Caco-2 (cell line): ENCODE results near the gene CEBPG. TPM values are rescaled to one million over a fixed set of nuclear protein-coding genes. Genes with fewer than 3 reads are reported as not detected.

Experiments
- BruUV-seq: library from RNA; stranded (reverse); fragments of 400-500 nt; replicated peaks from 2 replicates; lab custom pipeline; 2021; lab: Mats Ljungman, UMichigan
- CTCF ChIA-PET: fragments of 300-600 bp; sonication (Branson Sonifier 250); formaldehyde crosslinking; loops from one replicate; lab custom pipeline; 2022; ENCODE audit warnings: antibody characterized with exemption; lab: Charles Lee
- POLR2A ChIA-PET: fragments of 300-600 bp; sonication (Branson Sonifier 250); formaldehyde crosslinking; loops from one replicate; lab custom pipeline; 2022; ENCODE audit warnings: antibody characterized with exemption; lab: Charles Lee
- DNase-seq, 2 experiments: peaks; one replicate each; pipeline versions ENCODE4 v3.0.0 to v3.0.0-alpha.2; 2020 to 2022
- H3K27me3 ChIP-seq: replicated peaks from 2 replicates; pipeline ENCODE4 v1.6.0; 2011; ENCODE audit warnings: low read length; ENCODE audit not compliant: control insufficient read depth, insufficient read depth
- H3K36me3 ChIP-seq: 2 replicates; pipeline ENCODE4 v1.5.1; 2011; ENCODE audit warnings: low read length; ENCODE audit not compliant: control insufficient read depth, insufficient read depth
- H3K4me1 ChIP-seq: fragments of 250-450 bp; sonication (Bioruptor Pico); 2 replicates; pipeline ENCODE4 v1.5.1; 2020; ENCODE audit warnings: mild to moderate bottlenecking
- H3K4me3 ChIP-seq: 2 replicates; pipeline ENCODE4 v1.5.1; 2011; ENCODE audit warnings: low read depth, mild to moderate bottlenecking, control low read depth, low read length
- H3K9me3 ChIP-seq: fragments of 250-450 bp; sonication (Bioruptor Pico); 2 replicates; pipeline ENCODE4 v1.5.1; 2020; ENCODE audit warnings: mild to moderate bottlenecking, moderate library complexity
- H3K27ac Mint-ChIP-seq: one replicate; pipeline ENCODE4 v1.8.0; 2022; ENCODE audit warnings: mixed read lengths; ENCODE audit not compliant: unreplicated experiment
- H3K27me3 Mint-ChIP-seq: one replicate; pipeline ENCODE4 v1.8.0; 2022; ENCODE audit warnings: mixed read lengths; ENCODE audit not compliant: insufficient read depth, unreplicated experiment
- H3K36me3 Mint-ChIP-seq: one replicate; pipeline ENCODE4 v1.8.0; 2022; ENCODE audit warnings: mild to moderate bottlenecking, mixed read lengths; ENCODE audit not compliant: insufficient read depth, unreplicated experiment
- H3K4me1 Mint-ChIP-seq: one replicate; pipeline ENCODE4 v1.8.0; 2022; ENCODE audit warnings: low read depth, mixed read lengths; ENCODE audit not compliant: unreplicated experiment
- H3K4me3 Mint-ChIP-seq: one replicate; pipeline ENCODE4 v1.8.0; 2022; ENCODE audit warnings: mild to moderate bottlenecking, moderate library complexity, mixed read lengths; ENCODE audit not compliant: unreplicated experiment
- H3K9me3 Mint-ChIP-seq: one replicate; pipeline ENCODE4 v1.8.0; 2022; ENCODE audit warnings: mixed read lengths; ENCODE audit not compliant: unreplicated experiment
- intact Hi-C: fragments of 100-400 bp; cut with micrococcal nuclease; formaldehyde crosslinking; loops from one replicate; pipeline ENCODE4 v1.10.0; 2022; ENCODE audit not compliant: unreplicated experiment
- total RNA-seq: library from RNA; stranded (reverse); gene quantifications from 2 replicates; pipeline ENCODE4 v1.2.3, GENCODE V29; 2022
- TF ChIP-seq, protein P1 (sequence below), 2 experiments: fragments of 200-600 bp in 1 of 2; IDR thresholded peaks; 1 replicate in 1 of 2; 2 replicates in 1 of 2; pipeline versions ENCODE4 v1.5.1 to v1.8.0; 2011 to 2022; ENCODE audit warnings: antibody characterized with exemption in 1 of 2, control low read depth in 1 of 2, inconsistent platforms in 1 of 2, low read depth in 1 of 2, low read length in 1 of 2, mild to moderate bottlenecking in 1 of 2, moderate library complexity in 1 of 2; ENCODE audit not compliant: insufficient read depth in 1 of 2, severe bottlenecking in 1 of 2, unreplicated experiment in 1 of 2

Gene CEBPG
- total RNA-seq, 1 experiment from 2014 or later: 79.4 TPM

DNA sequence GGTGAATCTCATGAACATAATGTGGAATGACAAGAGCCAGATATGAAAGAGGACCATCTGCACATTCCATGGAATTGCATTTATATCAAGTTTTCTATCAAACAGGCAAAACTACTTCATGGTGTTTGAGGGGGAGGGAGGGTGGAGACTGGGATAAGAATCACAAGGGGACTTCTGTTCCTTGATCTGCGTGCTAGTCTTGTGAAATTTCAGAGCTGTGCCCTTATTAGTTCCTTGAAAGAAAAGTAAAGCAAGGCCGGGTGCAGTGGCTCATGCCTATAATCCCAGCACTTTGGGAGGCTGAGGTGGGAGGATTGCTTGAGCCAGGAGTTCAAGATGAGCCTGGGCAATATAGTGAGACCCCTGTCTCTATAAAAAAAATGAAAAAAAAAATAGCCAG, 30.2 kb upstream of the CEBPG start:
- H3K9me3 ChIP-seq: no peaks in the 10 kb centered on the region
- intact Hi-C loops: no loop called here
- H3K36me3 Mint-ChIP-seq: no peaks in the 10 kb centered on the region
- BruUV-seq: no TSS peak
- H3K4me3 ChIP-seq: no peak overlapping the region
- TF ChIP-seq, protein P1, sequence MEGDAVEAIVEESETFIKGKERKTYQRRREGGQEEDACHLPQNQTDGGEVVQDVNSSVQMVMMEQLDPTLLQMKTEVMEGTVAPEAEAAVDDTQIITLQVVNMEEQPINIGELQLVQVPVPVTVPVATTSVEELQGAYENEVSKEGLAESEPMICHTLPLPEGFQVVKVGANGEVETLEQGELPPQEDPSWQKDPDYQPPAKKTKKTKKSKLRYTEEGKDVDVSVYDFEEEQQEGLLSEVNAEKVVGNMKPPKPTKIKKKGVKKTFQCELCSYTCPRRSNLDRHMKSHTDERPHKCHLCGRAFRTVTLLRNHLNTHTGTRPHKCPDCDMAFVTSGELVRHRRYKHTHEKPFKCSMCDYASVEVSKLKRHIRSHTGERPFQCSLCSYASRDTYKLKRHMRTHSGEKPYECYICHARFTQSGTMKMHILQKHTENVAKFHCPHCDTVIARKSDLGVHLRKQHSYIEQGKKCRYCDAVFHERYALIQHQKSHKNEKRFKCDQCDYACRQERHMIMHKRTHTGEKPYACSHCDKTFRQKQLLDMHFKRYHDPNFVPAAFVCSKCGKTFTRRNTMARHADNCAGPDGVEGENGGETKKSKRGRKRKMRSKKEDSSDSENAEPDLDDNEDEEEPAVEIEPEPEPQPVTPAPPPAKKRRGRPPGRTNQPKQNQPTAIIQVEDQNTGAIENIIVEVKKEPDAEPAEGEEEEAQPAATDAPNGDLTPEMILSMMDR (IDR thresholded peaks at IDR 0.05; ENCODE audit: insufficient read depth in 1 of 2, low read depth in 1 of 2, low read length in 1 of 2, severe bottlenecking in 1 of 2, unreplicated experiment in 1 of 2): no peak
- no peaks in the 10 kb centered on the region for H3K27me3 Mint-ChIP-seq
- no peaks in the 10 kb centered on the region for H3K9me3 Mint-ChIP-seq
- no peak overlapping the region for H3K27ac Mint-ChIP-seq
- no peaks in the 10 kb centered on the region for H3K36me3 ChIP-seq
- POLR2A ChIA-PET: no interaction called here
- no peaks in the 10 kb centered on the region for H3K27me3 ChIP-seq
- CTCF ChIA-PET: interaction anchor here (0.6 kb wide), 1 partner anchor 66 kb away, joined by 3 read pairs; no protein-coding TSS in a partner anchor
- peaks cover 6% of the 10 kb centered on the region for H3K4me1 Mint-ChIP-seq
- no peaks in the 10 kb centered on the region for H3K4me1 ChIP-seq
- no peak for DNase-seq
- H3K4me3 Mint-ChIP-seq: no peak overlapping the region

GRCh38 chr19:33343859-33344572, 29.5 kb upstream of the CEBPG start:
- H3K4me1 ChIP-seq: no peaks in the 10 kb centered on the region
- H3K27me3 ChIP-seq: no peaks in the 10 kb centered on the region
- no TSS peak for BruUV-seq
- POLR2A ChIA-PET: no interaction called here
- TF ChIP-seq, protein P1 (IDR thresholded peaks at IDR 0.05; ENCODE audit: insufficient read depth in 1 of 2, low read depth in 1 of 2, low read length in 1 of 2, severe bottlenecking in 1 of 2, unreplicated experiment in 1 of 2): no peak
- CTCF ChIA-PET: interaction anchor here (0.6 to 0.7 kb wide), 3 partner anchors 10 to 604 kb away, joined by 3 read pairs; no protein-coding TSS in a partner anchor
- Mint-ChIP-seq H3K4me3 (no peak overlapping the region), H3K9me3 (no peaks in the 10 kb centered on the region), H3K27ac (no peak overlapping the region), H3K36me3 (no peaks in the 10 kb centered on the region), H3K4me1 (peaks cover 5% of the 10 kb centered on the region), H3K27me3 (no peaks in the 10 kb centered on the region)
- no peak for DNase-seq
- H3K9me3 ChIP-seq: no peaks in the 10 kb centered on the region
- H3K4me3 ChIP-seq: no peak overlapping the region
- H3K36me3 ChIP-seq: no peaks in the 10 kb centered on the region
- intact Hi-C loops: no loop called here

DNA sequence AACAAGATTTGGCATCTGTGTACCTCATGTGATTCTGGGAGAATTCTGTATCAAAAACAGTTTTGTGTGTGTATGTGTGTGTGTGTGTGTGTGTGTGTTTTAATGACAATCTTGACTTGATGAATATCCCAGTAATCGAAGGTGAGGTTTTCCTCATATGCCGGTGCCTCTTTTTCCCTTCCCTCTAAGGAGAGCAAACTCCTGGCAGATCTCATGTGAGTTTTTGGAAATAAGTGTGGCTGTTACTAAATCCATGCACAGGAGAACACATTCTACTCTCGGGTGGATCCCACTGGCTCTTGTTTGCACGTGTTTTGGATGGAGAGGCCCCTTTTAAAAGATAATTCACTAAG, 29.0 kb upstream of the CEBPG start:
- no peaks in the 10 kb centered on the region for H3K27me3 Mint-ChIP-seq
- CTCF ChIA-PET: interaction anchor here (0.6 to 0.7 kb wide), 2 partner anchors 11 to 604 kb away, joined by 3 read pairs; no protein-coding TSS in a partner anchor
- intact Hi-C loops: no loop called here

More for the DNA sequence above, 29.0 kb upstream of the CEBPG start:
- Histone ChIP-seq H3K9me3 (no peaks in the 10 kb centered on the region), H3K4me3 (no peak overlapping the region), H3K27me3 (no peaks in the 10 kb centered on the region), H3K4me1 (no peaks in the 10 kb centered on the region), H3K36me3 (no peaks in the 10 kb centered on the region)
- BruUV-seq: no TSS peak
- POLR2A ChIA-PET: no interaction called here
- H3K9me3 Mint-ChIP-seq: no peaks in the 10 kb centered on the region
- no peaks in the 10 kb centered on the region for H3K4me1 Mint-ChIP-seq
- no peaks in the 10 kb centered on the region for H3K36me3 Mint-ChIP-seq
- no peak overlapping the region for H3K4me3 Mint-ChIP-seq
- H3K27ac Mint-ChIP-seq: no peak overlapping the region
- TF ChIP-seq, protein P1 (IDR thresholded peaks at IDR 0.05; ENCODE audit: insufficient read depth in 1 of 2, low read depth in 1 of 2, low read length in 1 of 2, severe bottlenecking in 1 of 2, unreplicated experiment in 1 of 2): no peak
- no peak for DNase-seq
